Loucy (cell line): ENCODE measurements around the gene DDX10.

Experiments used
- H2AFZ ChIP-seq: fragments of 200-600 bp; sonication (generic); 2 replicates; pipeline ENCODE4 v1.6.0; 2016; ENCODE audit warnings: antibody characterized with exemption, mild to moderate bottlenecking, low read length, moderate library complexity
- H3F3A ChIP-seq: fragments of 200-600 bp; 2 replicates; pipeline ENCODE4 v1.6.0; 2016; ENCODE audit warnings: antibody characterized with exemption, low read depth, mild to moderate bottlenecking
- H3K27me3 ChIP-seq: fragments of 200-600 bp; sonication (generic); 2 replicates; pipeline ENCODE4 v1.6.1; 2014; ENCODE audit warnings: low read length, mild to moderate bottlenecking; ENCODE audit not compliant: insufficient read depth, poor library complexity, severe bottlenecking
- H3K36me3 ChIP-seq: fragments of 200-600 bp; sonication (generic); 2 replicates; pipeline ENCODE4 v1.6.1; 2016; ENCODE audit warnings: low read length; ENCODE audit not compliant: insufficient read depth
- H3K4me1 ChIP-seq: fragments of 200-600 bp; sonication (generic); 2 replicates; pipeline ENCODE4 v1.5.1; 2014; ENCODE audit warnings: low read length, mild to moderate bottlenecking; ENCODE audit not compliant: insufficient read depth, poor library complexity, severe bottlenecking
- H3K4me2 ChIP-seq: fragments of 200-600 bp; sonication (generic); 2 replicates; pipeline ENCODE4 v1.6.0; 2014; ENCODE audit warnings: antibody characterized with exemption, low read length, low read depth, mild to moderate bottlenecking; ENCODE audit not compliant: poor library complexity, severe bottlenecking
- H3K4me3 ChIP-seq: fragments of 200-600 bp; sonication (generic); 2 replicates; pipeline ENCODE4 v1.5.1; 2014; ENCODE audit warnings: low read length, mild to moderate bottlenecking, mixed read lengths; ENCODE audit not compliant: poor library complexity, severe bottlenecking
- H3K79me2 ChIP-seq: fragments of 200-600 bp; sonication (generic); 2 replicates; pipeline ENCODE4 v1.6.1; 2014; ENCODE audit warnings: low read length; ENCODE audit not compliant: insufficient read depth
- H3K9ac ChIP-seq: fragments of 200-600 bp; sonication (generic); 2 replicates; pipeline ENCODE4 v1.6.0; 2014; ENCODE audit warnings: mild to moderate bottlenecking, low read depth, low read length, moderate library complexity; ENCODE audit not compliant: poor library complexity, severe bottlenecking
- H3K9me2 ChIP-seq: fragments of 200-600 bp; sonication (generic); replicated peaks from 2 replicates; pipeline ENCODE4 v1.6.1; 2016; ENCODE audit warnings: low read depth, low read length, mixed read lengths
- H3K9me3 ChIP-seq: fragments of 200-600 bp; sonication (generic); 2 replicates; pipeline ENCODE4 v1.6.1; 2014; ENCODE audit warnings: mild to moderate bottlenecking, antibody characterized with exemption, low read length, low read depth; ENCODE audit not compliant: insufficient read depth
- H4K20me1 ChIP-seq: fragments of 200-600 bp; sonication (generic); 2 replicates; pipeline ENCODE4 v1.6.0; 2014; ENCODE audit warnings: antibody characterized with exemption, low read length, mild to moderate bottlenecking; ENCODE audit not compliant: insufficient read depth, poor library complexity, severe bottlenecking
- EZH2phosphoT487 ChIP-seq: fragments of 200-600 bp; IDR thresholded peaks from 2 replicates; pipeline ENCODE4 v1.6.1; 2018; ENCODE audit warnings: antibody characterized with exemption, mild to moderate bottlenecking, moderate library complexity, borderline replicate concordance
- TF ChIP-seq, protein P1 (sequence below): fragments of 200-600 bp; sonication (generic); conservative IDR thresholded peaks from 2 replicates; pipeline ENCODE4 v1.5.1; 2014; ENCODE audit warnings: mild to moderate bottlenecking, antibody characterized with exemption, low read length

DDX10 gene

DNA sequence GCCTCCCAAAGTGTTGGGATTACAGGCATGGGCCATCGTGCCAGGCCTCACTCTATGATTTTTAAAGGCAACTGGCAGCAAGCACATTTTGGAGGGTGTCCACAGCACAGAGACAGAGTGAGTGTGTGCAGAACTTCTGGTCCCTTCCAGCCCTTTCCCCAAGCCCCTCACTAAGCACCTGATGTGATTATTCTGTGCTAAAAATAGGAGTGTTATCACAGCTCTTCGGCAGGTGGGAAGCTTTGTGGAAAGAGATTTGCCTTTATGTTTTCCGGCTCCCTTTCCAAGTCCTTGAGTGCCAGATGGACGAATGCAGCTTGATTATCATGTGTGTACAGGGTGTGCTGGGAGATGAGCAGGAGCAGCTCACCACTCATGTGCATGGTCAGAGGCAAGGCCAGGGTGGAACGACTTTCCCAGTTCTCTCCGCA, 310.8 kb downstream of the DDX10 start:
- Histone ChIP-seq H4K20me1 (no peaks in the 10 kb centered on the region), H3K4me1 (no peaks in the 10 kb centered on the region), H3K27me3 (no peaks in the 10 kb centered on the region), H3K9me3 (no peaks in the 10 kb centered on the region), H3K79me2 (no peaks in the 10 kb centered on the region), H3K9me2 (no peaks in the 10 kb centered on the region), H2AFZ (no peak overlapping the region), H3F3A (no peaks in the 10 kb centered on the region), H3K4me3 (no peak overlapping the region), H3K4me2 (no peak overlapping the region), H3K9ac (no peak overlapping the region), H3K36me3 (no peaks in the 10 kb centered on the region)
- no peak for TF ChIP-seq EZH2phosphoT487
- TF ChIP-seq, protein P1, sequence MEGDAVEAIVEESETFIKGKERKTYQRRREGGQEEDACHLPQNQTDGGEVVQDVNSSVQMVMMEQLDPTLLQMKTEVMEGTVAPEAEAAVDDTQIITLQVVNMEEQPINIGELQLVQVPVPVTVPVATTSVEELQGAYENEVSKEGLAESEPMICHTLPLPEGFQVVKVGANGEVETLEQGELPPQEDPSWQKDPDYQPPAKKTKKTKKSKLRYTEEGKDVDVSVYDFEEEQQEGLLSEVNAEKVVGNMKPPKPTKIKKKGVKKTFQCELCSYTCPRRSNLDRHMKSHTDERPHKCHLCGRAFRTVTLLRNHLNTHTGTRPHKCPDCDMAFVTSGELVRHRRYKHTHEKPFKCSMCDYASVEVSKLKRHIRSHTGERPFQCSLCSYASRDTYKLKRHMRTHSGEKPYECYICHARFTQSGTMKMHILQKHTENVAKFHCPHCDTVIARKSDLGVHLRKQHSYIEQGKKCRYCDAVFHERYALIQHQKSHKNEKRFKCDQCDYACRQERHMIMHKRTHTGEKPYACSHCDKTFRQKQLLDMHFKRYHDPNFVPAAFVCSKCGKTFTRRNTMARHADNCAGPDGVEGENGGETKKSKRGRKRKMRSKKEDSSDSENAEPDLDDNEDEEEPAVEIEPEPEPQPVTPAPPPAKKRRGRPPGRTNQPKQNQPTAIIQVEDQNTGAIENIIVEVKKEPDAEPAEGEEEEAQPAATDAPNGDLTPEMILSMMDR, result no peak

DNA sequence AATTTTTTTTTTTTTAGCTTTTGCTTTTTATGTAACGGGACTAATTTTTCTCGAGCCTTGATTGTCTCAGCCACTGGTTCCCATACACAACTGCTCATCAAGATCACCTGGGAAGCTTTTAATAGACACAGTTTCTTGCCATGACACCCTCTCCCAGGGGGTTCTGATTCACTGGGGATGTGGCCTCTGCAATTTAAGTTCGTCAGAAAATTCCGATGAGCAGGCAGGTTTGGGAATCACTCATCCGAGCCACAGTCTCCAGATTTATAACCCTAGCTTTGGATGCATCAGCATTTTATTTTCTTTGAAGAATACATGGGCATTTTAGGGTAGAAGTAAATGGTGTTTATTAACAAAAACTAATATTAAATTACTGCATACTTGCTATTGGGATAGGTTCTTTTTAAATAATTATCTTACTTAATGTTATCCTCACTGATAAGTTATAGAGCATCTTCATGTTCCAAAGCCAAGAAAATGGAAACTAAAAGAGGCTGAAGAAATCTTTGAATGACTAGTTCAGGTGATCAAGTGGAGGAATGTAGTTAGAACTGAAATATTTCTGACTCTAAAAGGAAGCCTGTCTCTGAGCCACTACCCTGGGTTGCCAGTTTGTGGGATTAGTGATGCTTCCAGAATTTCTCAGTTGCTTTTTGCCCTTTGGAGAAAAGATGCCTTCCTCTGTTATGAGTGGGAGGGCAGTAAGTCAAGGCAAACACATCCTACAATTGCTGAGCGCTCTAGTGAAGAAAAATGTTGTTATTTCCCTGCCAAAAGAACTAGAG, 319.0 kb downstream of the DDX10 start:
- Histone ChIP-seq H3K9me3 (no peaks in the 10 kb centered on the region), H3K4me2 (no peak overlapping the region), H3K27me3 (no peaks in the 10 kb centered on the region), H3K4me1 (no peaks in the 10 kb centered on the region), H3K9me2 (no peaks in the 10 kb centered on the region), H3K9ac (no peak overlapping the region), H3F3A (no peaks in the 10 kb centered on the region), H3K4me3 (no peak overlapping the region), H4K20me1 (no peaks in the 10 kb centered on the region), H3K79me2 (no peaks in the 10 kb centered on the region), H3K36me3 (no peaks in the 10 kb centered on the region), H2AFZ (no peak overlapping the region)
- TF ChIP-seq, protein P1, result no peak
- no peak for TF ChIP-seq EZH2phosphoT487

DNA sequence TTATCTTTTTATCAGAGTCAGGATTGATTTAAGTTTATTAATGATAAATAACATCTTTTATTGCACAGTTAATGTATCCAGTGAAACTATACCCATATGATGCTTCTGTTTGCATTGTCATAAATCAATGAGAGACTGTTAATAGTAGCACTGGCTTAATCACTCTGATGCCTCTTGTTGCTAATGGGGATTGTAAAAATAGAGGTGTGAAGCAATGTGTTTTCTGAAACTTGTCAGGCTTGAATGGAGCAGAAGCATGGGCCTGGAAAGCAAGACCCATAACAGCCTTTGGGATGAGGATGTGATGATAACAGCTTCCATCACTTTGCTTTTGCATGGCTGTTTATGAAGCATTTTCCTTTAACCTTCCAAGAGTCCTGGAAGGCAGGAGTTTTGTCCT, 319.7 kb downstream of the DDX10 start:
- H3K4me2 ChIP-seq, result no peak overlapping the region
- no peak overlapping the region for H3K4me3 ChIP-seq
- TF ChIP-seq EZH2phosphoT487, result no peak
- TF ChIP-seq, protein P1, result no peak
- H3K4me1 ChIP-seq, result no peaks in the 10 kb centered on the region
- no peaks in the 10 kb centered on the region for H3K9me2 ChIP-seq
- no peaks in the 10 kb centered on the region for H4K20me1 ChIP-seq
- no peaks in the 10 kb centered on the region for H3K79me2 ChIP-seq
- H3F3A ChIP-seq, result no peaks in the 10 kb centered on the region
- no peaks in the 10 kb centered on the region for H3K36me3 ChIP-seq
- no peaks in the 10 kb centered on the region for H3K9me3 ChIP-seq
- no peaks in the 10 kb centered on the region for H3K27me3 ChIP-seq
- H2AFZ ChIP-seq, result no peak overlapping the region
- no peak overlapping the region for H3K9ac ChIP-seq
